Activated T-cell treated with anti-CD3 and anti-CD28 coated beads for 4 hours (primary cell): ENCODE results near the gene PDE3B.
"Not testable (repeated sequence)": the region's sequence is repeated elsewhere in the genome, so short reads cannot be mapped to it uniquely, and the experiment has no call there.

Source experiments
- DNase-seq: peaks from one replicate; pipeline ENCODE4 v3.0.0-alpha.2; 2020

Gene PDE3B

GRCh38 chr11:14643697-14644225 lies at the start of gene PDE3B:
TSS of gene PDE3B (plus strand) at chr11:14643804. CDS start at chr11:14644076, 272 bp downstream.
- peak; percentile 41 for DNase-seq

GRCh38 chr11:14595261-14595660 lies 48.3 kb upstream of the PDE3B start:
- not testable (repeated sequence) for DNase-seq

DNA sequence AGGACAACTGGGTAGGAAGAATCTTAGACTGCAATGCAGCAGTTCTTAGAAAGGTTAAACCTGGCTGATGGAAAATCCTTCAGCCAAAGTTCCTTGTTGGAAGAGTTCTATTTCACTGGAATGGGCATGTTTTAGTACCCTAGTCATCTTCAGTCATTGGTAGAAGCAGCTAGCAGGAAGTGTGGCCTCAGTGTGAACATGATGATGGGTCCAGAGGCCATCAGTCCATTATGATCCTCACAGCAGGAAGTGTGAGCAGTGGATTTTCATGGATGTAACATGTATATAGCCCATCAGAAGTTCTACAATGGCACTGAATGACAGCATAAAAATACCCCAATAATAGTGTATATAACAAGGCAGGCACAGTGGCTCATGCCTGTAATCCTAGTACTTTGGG lies 35.9 kb upstream of the PDE3B start:
- no peak for DNase-seq

GRCh38 chr11:14609902-14610301 lies 33.7 kb upstream of the PDE3B start:
- DNase-seq, result no peak

- no peak for DNase-seq
Observed at GRCh38 chr11:14611939-14612338, 31.7 kb upstream of the PDE3B start.

- no peak for DNase-seq
Observed at GRCh38 chr11:14612694-14613093, 30.9 kb upstream of the PDE3B start.

DNA sequence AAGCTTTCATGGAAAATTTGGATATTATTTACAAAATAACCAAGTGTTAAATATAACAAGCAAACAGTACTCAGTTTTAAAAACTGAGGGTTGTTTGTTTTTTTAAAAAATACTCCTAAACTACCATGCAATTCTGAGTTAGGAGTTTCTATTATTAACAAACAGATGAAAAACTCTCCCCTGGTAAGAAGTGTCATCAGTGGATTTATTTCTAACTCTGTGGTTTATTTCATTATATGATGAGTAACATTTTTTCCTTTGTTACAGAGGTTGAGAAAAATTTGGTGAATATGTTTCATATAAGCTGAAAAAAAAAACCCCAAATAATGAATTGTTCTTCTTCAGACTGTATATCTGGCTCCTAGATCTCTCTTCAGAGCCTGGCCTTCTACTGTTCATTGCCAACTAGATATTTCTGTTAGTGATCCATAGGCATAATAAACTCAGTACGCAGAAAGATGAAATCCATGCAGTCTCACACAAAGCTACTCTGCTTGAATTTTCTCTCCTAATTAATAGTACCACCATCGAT lies 29.4 kb upstream of the PDE3B start:
- no peak for DNase-seq

- no peak for DNase-seq
Observed at GRCh38 chr11:14617241-14618027, 26.2 kb upstream of the PDE3B start.

DNA sequence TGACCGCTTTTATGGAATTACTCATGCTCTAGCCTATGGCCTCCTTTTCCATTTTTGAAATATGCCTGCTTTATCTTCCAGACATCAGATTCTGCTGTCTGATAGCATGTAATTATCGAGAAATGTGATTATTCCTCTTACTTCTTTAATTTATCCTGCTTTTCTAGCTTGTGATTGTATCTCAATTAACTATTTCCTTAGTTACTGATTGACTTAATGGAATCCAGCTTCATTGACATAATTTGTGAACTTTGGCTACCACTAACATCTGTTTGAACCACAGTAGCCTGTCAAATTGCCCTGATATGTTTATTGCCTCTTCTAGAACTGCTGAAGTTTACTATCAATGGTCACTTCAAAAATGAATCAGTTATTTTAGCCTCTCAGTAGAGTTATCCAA lies 25.5 kb upstream of the PDE3B start:
- no peak for DNase-seq

- DNase-seq, result no peak
Observed at GRCh38 chr11:14619603-14620531, 23.7 kb upstream of the PDE3B start.

DNA sequence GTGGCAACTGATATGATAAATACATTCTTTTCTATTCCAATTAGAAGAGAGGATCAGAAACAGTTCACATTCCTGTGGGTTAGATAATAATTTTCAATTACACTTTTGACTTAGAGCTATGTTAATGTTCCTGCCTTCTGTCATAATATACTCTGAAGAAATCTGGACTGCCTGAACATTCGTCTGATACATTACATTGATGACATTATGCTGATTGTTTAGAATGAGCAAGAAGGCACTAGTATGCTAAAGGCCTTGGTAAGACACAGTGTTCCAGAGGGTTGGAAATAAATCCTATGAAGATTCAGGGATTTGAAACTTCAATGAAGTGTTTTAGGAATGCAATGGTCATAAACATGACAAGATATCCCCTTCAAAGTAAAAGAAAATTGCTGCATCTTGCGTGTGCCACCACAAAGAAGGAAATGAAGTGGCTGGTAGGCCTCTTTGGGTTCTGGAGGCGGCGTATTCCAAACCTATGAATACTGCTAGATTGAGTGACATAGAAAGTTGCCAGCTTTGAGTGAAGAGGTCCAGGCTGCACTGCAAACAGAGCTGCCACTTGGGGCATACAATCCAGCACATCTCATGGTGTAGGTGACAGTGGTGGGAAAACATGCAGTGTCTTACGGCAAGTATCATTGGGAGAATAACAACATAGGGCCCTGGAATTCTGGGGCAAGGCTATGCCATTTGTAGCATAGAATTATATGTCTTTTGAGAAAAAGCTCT lies 21.2 kb upstream of the PDE3B start:
- DNase-seq, result no peak

- no peak for DNase-seq
Observed at GRCh38 chr11:14623036-14623435, 20.6 kb upstream of the PDE3B start.

DNA sequence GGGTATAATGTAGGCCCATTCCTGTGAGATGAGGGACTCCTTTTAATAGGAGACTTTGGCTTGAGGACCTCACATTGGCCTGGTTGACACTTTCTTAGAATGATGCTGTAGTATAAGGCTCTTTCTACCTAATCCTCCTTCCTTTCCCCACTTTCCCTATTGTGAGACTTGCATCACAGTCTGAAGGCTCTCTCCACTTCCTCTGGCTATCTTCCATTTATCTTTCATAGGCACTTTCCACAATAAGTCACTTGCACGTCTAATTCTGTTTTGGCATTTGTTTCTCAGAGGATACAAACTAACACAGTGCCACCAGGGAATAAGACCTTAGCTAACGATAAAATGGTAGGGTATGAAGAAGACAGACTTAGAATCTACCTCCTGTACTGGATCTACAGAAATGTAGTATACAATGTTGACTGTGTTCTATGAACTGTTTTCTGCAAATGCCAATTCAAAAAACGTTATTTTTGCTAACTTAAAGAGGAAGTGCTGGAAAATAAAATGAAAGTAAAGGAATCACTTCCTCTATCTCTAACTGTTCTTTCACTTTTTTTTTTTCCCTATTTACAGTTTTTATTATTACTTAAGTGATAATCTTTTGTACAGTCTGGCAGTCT lies 17.9 kb upstream of the PDE3B start:
- DNase-seq, result no peak

GRCh38 chr11:14626650-14627049 lies 17.0 kb upstream of the PDE3B start:
- DNase-seq, result no peak

DNA sequence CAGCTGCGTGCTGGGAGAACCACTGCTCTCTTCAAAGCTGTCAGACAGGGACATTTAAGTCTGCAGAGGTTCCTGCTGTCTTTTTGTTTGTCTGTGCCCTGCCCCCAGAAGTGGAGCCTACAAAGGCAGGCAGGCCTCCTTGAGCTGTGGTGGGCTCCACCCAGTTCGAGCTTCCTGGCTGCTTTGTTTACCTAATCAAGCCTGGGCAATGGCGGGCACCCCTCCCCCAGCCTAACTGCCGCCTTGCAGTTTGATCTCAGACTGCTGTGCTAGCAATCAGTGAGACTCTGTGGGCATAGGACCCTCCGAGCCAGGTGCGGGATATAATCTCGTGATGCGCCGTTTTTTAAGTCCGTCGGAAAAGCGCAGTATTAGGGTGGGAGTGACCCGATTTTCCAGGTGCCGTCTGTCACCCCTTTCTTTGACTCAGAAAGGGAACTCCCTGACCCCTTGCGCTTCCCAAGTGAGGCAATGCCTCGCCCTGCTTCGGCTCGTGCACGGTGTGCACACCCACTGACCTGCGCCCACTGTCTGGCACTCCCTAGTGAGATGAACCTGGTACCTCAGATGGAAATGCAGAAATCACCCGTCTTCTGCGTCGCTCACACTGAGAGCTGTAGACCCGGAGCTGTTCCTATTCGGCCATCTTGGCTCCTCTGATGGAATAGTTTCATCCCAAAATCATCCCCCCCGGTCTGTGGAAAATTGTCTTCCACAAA lies 9.9 kb upstream of the PDE3B start:
- not testable (repeated sequence) for DNase-seq

GRCh38 chr11:14634813-14635212 lies 8.8 kb upstream of the PDE3B start:
- no peak for DNase-seq

GRCh38 chr11:14635546-14635945 lies 8.1 kb upstream of the PDE3B start:
- no peak for DNase-seq

DNA sequence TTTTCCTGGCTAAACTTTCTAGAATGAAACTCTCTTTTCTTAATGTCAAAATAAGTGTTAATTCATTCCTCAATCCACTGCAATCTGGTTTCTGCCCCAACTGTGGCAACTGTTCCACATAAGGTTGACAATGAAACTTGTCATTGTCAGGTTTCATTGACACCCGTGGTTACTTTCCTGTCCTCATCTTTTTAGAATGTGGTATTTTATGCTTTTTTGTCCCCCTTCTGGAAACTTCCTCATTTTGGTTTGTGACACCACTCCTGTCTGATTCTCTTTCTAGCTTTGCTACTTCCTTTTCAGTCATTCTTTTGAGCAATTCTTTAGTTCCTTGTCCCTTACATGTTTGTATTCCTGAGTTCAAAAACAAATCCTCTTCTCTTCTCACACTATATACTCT lies 7.5 kb upstream of the PDE3B start:
- DNase-seq, result no peak

- no peak for DNase-seq
Observed at GRCh38 chr11:14637868-14638409, 5.7 kb upstream of the PDE3B start.

GRCh38 chr11:14638561-14638960 lies 5.0 kb upstream of the PDE3B start:
- no peak for DNase-seq

DNA sequence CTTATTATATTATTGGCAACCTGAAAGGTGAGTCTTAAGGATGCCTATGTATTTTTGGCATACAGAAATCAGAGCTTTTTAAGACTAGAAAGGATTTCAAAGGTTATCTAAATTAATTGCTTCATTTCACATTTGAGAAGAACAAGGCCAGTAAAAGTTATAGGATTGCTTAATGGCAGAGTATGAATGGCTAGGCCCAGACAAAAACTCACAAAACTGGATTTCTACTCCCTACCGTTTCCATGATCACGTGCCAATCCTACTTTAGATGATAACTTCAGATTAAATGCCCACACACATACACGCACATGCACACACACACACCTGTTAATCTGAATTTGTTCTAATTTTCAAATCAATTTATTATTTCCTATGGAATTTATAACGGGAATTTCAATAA lies 1.8 kb upstream of the PDE3B start:
- DNase-seq, result no peak
